Measurements from ENCODE around the gene HES2.
"Not testable (repeated sequence)": the region's sequence is repeated elsewhere in the genome, so short reads cannot be mapped to it uniquely, and the experiment has no call there.

The HES2 gene

DNA sequence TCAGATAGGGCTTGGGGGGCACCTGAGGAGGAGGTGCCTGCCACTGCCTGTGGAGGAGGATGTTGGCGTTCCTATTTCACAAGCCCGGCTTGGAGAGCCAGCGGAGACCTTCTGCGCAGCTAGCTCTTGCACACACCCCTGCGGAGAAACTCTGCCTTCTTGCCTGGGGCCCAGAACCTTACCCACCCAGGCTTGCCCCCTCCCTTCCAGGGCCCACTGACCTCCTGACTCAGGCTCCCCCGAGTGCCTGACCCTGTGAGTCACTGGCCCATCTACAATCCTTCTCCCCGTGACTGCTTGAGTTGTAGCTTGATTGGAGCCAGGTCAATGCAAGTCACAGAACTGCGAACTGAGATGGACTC, 3.4 kb downstream of the HES2 start:
- DNase-seq = no peak

DNA sequence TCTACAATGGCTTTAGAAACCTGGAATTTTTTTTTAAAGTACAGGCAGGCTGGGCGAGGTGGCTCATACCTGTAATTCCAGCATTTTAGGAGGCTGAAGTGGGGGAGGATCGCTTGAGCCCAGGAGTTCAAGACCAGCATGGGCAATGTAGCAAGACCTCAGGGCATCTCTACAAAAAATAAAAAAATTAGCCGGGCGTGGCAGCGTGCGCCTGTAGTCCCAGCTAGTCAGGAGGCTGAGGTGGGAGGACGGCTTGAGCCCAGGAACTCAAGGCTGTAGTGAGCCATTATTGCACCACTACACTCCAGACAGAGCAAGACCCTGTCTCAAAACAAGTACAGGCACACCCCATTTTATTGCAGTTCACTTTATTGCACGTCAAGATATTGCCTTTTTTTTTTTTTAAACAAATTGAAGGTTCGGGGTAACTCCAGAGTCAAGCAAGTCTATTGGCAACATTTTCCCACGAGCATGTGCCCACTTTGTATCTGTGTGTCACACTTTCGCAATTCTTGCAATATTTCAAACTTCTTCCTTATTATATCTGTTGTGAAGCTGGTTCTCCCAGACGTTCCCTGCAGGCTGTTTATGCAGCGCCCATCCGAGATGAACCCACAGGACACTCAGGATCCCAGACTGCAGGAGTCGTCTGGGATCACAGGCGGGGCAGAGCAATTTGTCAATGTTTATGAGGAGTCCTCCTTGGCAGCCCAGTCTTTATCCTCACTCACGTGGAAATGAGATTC, 4.7 kb downstream of the HES2 start:
- DNase-seq = no peak

DNA sequence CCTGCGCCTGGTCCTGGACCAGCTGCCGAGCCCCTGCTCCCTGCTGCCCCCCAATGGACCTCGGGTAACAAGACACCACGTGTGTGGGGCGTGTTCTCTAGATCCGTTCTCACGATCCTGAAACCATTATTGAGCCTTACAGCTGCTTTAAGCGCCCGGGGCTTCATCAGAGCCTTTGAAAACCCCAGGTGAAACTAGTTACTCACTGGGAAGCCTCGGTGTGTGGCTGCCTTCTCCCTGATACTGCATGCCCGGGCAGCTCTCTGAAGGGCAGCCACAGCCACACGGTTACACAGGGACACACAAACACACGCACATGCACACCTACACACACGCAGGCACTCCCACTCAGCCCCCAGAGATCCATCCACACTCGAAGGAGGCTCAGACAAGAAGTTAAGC, 5.3 kb downstream of the HES2 start:
- DNase-seq = peak; percentile 25 to 37

GRCh38 chr1:6412896-6413295, 6.8 kb downstream of the HES2 start:
- DNase-seq = no peak

DNA sequence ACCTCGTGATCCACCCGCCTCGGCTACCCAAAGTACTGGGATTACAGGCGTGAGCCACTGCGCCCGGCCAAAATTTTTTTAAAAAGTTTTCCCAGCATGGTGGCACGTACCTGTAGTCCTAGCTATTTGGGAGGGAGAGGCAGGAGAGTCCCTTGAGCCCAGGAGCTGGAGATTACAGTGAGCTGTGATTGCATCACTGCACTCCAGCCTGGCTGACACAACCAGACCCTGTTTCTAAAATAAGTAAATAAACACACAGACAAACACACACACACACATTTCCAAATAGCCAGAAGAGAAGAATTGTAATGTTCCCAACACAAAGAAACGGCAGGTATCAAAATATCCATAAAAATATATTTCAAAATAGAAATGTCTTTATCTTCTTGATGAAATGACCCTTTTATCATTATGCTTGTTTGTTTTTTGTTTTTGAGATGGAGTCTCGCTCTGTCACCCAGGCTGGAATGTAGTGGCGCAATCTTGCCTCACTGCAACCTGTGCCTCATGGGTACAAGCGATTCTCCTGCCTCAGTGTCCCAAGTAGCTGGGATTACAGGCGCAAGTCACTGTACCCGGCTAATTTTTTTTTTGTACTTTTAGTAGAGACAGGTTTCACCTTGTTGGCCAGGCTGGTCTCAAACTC, 9.3 kb downstream of the HES2 start:
- no peak for DNase-seq

DNA sequence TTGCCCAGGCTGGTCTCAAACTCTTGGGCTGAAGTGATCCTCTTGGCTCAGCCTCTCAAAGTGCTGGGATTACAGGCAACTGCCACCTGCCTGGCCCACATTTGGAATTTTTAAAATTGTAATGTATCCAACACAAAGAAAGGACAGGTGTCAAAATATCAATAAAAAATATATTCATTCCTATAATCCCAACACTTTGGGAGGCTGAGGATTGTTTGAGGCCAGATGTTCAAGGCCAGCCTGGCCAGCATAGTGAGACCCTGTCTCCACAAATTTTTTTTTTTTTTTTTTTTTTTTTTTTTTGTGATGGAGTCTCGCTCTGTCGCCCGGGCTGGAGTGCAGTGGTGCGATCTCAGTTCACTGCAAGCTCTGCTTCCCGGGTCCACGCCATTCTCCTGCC, 10.0 kb downstream of the HES2 start:
- DNase-seq = no peak

GRCh38 chr1:6409053-6409452, 10.7 kb downstream of the HES2 start:
- DNase-seq = no peak

- no peak for DNase-seq
These were observed 11.7 kb downstream of the HES2 start for GRCh38 chr1:6408023-6408422.

GRCh38 chr1:6401673-6402072, 18.0 kb downstream of the HES2 start:
- peak in 1 of 2 donors; percentile 56 for DNase-seq

DNA sequence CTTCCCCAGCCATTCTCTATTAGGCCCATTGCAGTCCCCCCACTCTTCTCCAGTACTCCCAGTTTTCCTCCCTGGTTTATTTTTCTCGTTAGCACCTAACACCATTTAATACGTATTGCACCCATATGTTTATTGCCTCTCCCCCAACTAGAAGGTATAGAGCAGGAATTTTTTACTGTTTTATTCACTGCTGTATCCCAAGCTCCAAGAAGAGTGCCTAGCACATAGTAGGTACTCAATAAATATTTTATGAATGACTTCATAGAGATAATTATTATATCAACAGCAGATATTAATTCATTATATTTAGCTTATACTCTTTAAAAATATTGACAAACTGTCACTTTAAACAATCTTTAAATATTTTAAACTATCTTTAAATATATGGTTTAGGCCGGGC, 20.4 kb downstream of the HES2 start:
- no peak for DNase-seq

DNA sequence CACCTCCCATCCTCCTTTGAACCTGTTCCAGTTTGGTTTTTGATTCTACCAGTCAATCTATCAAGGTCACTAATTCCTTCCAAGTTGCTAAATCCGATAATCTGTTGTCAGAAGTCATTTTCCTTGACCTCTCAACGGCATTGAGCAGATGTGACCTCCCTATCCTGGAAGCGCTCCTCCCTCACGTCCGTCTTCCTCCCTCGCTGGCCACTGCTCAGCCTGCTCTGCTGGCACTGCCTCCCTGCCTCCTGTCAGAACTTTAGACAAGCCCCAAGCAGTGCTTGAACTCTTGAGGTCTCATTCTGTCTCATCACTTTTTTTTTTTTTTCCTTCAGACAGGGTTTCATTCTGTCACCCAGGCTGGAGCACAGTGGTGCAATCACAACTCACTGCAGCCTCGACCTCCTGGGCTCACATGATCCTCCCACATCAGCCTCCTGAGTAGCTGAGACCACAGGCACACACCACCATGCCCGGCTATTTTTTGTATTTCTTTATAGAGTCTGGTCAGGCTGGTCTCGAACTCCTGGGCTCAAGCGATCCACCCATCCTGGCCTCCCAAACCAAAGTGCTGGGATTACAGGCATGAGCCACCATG, 21.8 kb downstream of the HES2 start:
- DNase-seq = no peak

- DNase-seq = no peak
These were observed 22.7 kb downstream of the HES2 start for GRCh38 chr1:6396998-6397397.

- not testable (repeated sequence) for DNase-seq
These were observed 23.9 kb downstream of the HES2 start for GRCh38 chr1:6395781-6396244.

DNA sequence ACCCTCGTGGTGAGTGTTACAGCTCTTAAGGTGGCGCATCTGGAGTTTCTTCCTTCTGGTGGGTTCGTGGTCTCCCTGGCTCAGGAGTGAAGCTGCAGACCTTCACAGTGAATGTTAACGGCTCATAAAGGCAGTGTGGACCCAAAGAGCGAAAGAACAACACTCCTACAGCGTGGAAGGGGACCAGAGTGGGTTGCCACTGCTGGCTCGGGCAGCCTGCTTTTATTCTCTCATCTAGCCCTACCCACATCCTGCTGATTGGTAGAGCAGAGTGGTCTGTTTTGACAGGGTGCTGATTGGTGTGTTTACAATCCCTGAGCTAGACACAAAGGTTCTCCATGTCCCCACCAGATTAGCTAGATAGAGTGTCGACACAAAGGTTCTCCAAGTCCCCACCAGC, 24.6 kb downstream of the HES2 start:
- DNase-seq = not testable (repeated sequence)

DNA sequence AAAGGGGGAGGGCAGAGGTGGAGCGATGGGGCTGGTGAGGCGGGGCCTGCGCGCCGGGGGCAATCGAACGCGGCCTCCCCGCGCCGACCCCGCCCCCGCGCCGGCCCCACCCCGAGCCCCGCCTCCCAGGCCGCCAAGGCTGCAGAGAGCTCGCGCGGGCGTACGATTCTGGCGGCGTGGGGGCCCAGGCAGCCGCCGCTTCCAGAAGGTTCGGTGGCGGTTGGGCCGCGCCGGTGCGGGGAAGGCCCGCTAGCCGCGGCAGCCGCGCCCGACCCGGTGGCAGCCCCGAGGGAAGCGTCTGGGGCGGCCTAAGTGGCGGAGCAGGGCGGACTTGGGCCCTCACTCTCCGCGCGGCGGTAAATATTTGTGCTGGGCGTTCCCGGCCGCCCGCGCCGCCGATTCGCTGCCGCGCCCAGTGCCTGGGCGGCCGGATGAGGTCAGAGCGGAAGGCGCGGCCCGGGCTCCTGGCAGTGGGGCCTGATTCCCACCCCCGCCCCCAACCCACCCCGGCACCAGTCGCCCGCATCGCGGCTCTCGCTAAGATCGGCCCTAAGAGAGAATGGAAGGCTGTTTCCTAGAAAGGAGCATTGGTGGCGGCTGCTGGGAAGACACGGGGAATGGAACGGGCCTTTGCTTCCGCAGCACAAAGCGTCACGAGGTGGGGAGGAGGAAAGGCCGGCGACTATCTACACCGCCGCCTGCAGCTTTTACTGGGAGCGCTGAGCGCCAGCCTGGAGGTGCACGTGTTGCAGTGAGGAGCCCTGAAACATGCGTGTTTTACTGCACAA, 26.1 kb downstream of the HES2 start, which contains the start of gene ACOT7:
Gene ACOT7 (minus strand): TSS at position 368 of the 788 bp plus-strand sequence. CDS start 368 bp downstream, outside the sequence.
- DNase-seq = peak; percentile 89 to 92

DNA sequence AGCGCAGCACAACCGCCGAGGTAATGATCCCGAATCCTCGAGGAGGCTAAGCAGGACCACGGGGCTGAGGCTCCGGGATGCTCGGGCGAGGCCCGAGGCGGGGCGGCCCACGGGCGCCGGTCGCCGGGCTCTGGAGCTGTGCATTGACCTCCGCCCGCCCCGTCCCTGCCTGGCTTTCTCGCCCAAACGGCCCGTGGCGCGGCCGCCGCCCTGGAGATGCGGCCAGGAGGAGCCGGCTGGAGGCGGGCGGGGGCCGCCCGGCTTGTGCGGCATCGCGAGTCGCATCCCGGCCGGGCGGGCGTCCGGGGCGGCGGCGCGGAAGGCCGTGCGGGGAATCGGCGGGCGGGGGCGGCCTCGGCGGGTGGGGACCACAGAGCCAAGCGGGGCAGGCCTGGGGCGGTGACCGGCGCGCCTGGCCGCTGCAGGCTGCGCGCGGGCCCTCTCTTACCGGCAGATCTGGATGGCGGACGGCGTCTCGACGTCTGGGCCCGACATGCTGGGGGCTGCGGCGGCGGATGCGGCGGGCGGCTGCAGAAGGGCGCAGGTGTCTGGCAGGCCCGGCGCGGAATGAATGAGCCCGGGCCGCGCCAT, 26.8 kb downstream of the HES2 start:
- no peak for DNase-seq

DNA sequence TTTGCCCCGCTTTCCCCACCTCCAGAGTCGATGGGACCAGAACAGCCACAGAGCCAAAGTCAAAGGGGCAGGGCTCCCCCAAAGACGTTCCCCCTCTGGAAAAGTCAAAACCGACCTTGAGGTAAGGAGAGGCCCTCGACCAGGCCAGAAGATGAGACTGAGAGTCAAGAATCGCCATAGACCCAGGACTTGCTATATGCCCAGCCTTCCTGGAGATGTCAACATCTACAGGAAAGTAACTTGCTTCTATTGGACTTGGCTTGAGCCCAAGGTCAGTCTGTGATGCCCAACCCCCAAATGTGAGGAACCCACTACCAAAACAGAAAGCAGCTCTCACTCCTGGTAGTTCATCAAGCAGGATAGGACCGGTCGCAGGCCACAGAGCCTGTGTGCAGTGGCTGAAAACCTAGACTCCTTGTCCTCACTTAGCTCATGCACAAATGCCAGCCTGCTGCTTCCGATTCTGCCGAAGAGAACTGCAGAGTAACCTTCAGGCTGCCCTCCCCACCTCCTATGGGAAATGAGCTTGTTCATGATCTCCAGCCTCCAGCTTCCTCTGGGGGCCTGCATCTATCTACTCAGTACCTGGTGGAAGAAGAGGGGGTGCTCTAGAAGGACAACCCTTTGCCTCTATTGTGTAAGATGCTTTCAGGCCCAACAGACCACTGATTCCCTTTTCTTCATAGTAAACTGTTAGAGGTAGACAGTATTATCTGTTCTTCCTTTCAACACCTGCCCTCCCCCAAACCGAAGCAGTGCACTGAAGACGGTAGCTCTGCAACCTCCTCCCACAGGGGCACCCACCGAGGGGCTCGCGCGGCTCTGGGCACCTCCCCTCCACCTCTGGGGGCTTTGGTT, 27.5 kb downstream of the HES2 start:
- DNase-seq = no peak

- no peak for DNase-seq
These were observed 29.7 kb downstream of the HES2 start for GRCh38 chr1:6389971-6390370.

- DNase-seq = no peak
These were observed 33.3 kb downstream of the HES2 start for GRCh38 chr1:6386371-6386949.

DNA sequence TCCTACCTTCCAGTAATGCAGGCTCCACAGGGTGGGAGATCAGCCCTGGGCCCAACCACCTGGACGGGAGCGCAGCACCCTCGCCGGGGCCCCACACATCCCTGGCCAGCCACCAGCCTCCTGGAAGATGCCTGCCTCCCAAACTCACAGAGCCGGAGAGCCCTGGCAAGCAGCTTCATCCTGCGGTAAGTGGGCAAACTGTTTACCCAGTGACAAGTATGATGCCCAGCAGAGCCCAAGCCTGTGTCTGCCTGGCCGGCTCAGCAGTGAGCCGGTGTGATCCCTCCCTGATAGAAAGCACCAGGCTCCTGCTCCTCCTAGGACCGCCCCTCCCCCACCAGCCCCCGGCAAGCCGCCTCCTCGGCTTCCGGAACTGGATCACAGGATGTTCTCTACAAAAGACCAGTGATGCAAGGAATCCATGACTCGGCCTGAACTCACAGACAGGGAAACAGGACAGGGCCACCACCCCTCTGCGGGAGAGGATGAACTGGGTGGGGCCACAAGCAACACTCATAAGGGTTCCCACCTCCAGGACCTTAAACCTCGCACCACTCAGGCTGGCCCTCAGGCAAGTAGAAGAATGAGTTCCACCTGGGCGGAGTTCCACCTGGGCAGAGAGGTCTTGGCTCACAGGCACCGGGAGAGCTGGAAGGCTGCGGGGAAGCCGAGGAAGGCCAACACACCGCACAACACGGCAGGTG, 34.1 kb downstream of the HES2 start:
- DNase-seq = no peak

DNA sequence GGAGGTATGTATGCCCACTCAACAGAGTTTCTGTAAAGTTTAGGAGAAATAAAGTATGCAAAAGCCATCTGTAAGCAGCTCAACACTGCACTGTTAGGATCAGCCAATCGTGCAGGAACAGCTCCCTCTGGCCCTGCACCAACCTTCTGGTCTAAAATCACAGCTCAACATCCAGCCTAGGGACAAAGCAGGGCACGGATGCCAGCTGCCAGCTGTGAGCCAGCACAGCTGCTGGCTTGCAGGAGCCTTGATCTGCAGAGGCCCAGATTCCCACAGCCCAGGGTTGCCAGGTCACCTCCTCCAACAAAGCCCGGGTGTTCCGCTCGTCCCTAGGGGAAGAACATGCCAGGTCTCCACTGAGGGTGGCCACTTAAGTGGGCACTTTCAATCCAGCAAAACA, 34.8 kb downstream of the HES2 start:
- DNase-seq = no peak

Data from CD4-positive, alpha-beta T cell treated with Interleukin-4 for 1 hour (primary cell).